ENCODE results near the gene SRPX.

The SRPX gene

GRCh38 chrX:38220415-38221390, at the start of gene SRPX:
SRPX (minus strand) TSS chrX:38220871; CDS start chrX:38220792, 79 bp downstream.
- DNase-seq = no peak

- no peak for DNase-seq
These were observed 47.3 kb upstream of the SRPX start for GRCh38 chrX:38268011-38268410.

GRCh38 chrX:38262715-38263620, 42.3 kb upstream of the SRPX start:
- DNase-seq = no peak

GRCh38 chrX:38260231-38260630, 39.6 kb upstream of the SRPX start:
- no peak for DNase-seq

- no peak for DNase-seq
These were observed 35.3 kb upstream of the SRPX start for GRCh38 chrX:38256019-38256418.

GRCh38 chrX:38249965-38250364, 29.3 kb upstream of the SRPX start:
- DNase-seq = no peak

- DNase-seq = no peak
These were observed 26.4 kb upstream of the SRPX start for GRCh38 chrX:38247051-38247450.

GRCh38 chrX:38240541-38240940, 19.9 kb upstream of the SRPX start:
- DNase-seq = no peak

GRCh38 chrX:38236901-38237615, 16.4 kb upstream of the SRPX start:
- no peak for DNase-seq

- no peak for DNase-seq
These were observed 13.4 kb upstream of the SRPX start for GRCh38 chrX:38233891-38234667.

- DNase-seq = no peak
These were observed 11.5 kb upstream of the SRPX start for GRCh38 chrX:38232079-38232686.

- DNase-seq = no peak
These were observed 4.4 kb upstream of the SRPX start for GRCh38 chrX:38225093-38225492.

- no peak for DNase-seq
These were observed 3.5 kb upstream of the SRPX start for GRCh38 chrX:38224160-38224559.

- DNase-seq = no peak
These were observed 789 bp upstream of the SRPX start for GRCh38 chrX:38221391-38221929.

- DNase-seq = no peak
These were observed 652 bp downstream of the SRPX start for GRCh38 chrX:38220024-38220414.

GRCh38 chrX:38216642-38217041, 4.0 kb downstream of the SRPX start:
- DNase-seq = no peak

GRCh38 chrX:38214551-38215531, 5.8 kb downstream of the SRPX start:
- DNase-seq = no peak

- no peak for DNase-seq
These were observed 6.6 kb downstream of the SRPX start for GRCh38 chrX:38214044-38214443.

- DNase-seq = no peak
These were observed 8.6 kb downstream of the SRPX start for GRCh38 chrX:38211891-38212635.
